COLO829 (cell line): Measurements from ENCODE around the gene VPS29.
"Not testable (repeated sequence)": the region's sequence is repeated elsewhere in the genome, so short reads cannot be mapped to it uniquely, and the experiment has no call there.

ENCODE experiments used
- DNase-seq: peaks from one replicate; pipeline ENCODE4 v3.0.0; 2012; ENCODE audit warnings: low spot score

The VPS29 gene

DNA sequence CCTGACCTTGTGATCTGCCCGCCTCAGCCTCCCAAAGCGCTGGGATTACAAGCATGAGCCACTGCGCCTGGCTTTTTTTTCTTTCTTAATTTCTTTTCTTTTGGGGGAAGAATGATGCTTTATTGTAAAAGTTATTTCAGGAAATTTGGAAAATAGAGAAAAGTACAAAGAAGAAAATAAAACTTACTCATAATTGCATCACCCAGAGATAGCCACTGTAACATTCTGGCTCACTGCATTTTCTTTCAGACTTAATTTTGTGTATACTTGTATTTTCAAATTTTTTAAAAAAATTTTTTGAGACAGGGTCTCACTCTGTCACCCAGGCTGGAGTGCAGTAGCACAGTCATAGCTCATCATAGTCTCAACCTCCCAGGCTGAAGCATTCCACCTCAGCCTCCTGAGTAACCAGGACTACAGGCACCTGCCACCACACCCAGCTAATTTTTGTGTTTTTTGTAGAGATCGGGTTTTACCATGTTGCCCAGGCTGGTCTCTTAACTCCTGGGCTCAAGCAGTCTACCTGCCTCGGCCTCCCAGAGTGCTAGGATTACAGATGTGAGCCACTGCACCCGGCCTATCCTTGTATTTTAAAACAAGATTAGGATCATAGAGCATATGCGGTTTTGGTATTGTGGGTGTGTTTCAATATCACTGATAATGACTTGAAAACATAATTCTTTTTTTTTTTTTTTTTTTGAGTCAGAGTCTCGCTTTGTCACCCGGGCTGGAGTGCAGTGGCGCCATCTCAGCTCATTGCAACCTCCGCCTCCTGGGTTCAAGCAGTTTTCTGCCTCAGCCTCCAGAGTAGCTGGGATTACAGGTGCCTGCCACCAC lies 19.2 kb upstream of the VPS29 start:
- DNase-seq = not testable (repeated sequence)

DNA sequence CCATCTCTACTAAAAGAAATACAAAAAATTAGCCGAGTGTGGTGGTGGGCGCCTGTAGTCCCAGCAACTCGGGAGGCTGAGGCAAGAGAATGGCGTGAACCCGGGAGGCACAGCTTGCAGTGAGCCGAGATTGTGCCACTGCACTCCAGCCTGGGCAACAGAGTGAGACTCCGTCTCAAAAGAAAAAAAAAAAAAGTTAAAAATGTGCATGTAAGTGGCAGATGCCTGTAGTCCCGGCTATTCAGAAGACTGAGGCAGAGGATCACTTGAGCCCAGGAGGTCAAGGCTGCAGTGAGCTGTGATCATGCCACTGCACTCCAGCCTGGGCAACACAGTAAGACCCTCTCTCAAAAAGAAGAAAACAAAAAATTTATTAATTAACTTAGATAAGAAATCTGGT lies 16.1 kb upstream of the VPS29 start:
- DNase-seq = not testable (repeated sequence)

DNA sequence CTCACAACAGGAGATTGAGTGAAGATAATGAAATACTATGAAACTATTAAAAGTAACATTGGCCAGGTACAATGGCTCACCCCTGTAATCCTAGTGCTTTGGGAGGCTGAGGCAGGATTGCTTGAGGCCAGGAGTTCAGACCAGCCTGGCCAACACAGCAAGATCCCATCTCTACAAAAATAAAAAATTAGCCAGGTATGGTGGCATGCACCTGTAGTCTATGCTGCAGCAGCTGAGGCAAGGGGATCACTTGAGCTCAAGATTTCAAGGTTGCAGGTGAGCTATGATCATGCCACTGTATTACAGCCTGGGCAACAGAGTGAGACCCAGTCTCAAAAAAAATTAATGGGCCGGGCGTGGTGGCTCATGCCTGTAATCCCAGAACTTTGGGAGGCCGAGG lies 15.1 kb upstream of the VPS29 start:
- DNase-seq = no peak

DNA sequence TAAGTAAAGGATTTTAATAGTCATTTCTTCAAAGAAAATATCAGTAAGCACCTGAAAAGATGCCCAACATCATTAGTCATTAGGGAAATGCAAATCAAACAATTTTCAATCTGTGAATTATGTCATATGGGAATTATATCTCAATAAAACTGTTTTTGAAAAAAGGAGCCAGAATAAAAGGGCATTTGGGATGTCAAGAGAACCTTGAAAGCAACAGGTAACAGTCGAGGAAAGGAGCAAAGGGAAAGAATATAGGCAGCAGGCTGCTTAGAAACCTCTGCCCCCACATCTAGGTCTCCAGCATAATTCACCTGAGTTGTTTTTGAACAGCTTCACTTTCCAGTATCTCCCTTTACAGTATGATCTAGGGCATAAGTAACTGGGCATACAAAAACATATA lies 12.5 kb upstream of the VPS29 start:
- no peak for DNase-seq

DNA sequence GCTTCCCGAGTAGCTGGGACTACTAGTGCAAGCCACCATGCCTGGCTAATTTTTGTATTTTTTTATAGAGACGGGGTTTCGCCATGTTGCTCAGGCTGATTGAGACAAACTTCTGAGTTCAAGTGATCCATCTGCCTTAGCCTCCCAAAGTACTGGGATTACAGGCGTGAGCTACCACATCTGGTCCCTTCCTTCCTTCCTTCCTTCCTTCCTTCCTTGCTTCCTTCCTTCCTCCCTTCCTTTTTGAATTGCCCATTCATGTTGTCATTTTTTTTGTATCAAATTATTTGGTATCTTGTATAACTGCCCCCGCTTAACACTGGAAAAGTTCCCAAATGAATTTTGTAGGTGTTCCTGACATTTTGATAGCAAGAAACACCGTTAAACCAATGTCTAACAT lies 11.9 kb upstream of the VPS29 start:
- DNase-seq = no peak

DNA sequence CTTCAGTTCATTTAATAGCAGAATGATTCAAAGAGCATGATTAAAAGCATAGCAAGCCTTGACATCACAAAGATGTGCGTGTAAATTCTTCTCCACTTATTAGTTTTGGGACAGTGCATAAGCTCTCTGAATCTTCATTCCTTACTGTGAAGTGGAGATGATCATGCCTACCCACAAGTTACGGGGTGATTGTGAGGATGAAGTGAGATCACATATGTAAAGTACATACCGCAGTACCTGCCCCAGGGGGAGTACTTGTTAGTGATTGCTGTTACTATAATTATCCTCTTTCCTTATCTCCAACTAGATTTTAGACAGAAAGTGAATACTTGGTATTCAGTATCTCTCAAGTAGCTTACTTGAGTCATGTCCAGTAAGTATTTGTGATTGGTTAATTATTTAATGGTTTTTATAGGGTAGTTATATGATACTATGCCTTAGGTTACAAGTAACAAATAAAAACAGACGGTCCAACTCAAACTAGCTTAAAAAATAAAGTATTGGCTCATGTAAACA lies 6.2 kb upstream of the VPS29 start:
- no peak for DNase-seq

DNA sequence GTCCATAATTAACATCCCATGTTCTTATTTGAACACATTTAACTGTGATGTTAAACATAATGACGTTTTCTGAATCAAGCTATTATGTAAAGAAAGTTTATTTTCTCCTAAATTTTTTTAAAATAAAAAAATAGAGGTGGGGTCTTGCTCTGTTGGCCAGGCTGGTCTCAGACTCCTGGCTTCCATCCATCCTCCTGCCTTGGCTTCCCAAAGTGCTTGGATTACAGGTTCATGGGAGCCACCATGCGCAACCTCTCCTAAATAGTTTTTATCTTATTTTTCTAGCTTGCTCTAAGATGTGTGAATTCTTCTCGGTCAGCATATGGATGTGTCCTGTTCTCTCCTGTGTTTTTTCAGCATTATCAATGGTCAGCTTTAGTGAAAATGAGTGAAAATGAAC lies 3.4 kb upstream of the VPS29 start:
- no peak for DNase-seq

DNA sequence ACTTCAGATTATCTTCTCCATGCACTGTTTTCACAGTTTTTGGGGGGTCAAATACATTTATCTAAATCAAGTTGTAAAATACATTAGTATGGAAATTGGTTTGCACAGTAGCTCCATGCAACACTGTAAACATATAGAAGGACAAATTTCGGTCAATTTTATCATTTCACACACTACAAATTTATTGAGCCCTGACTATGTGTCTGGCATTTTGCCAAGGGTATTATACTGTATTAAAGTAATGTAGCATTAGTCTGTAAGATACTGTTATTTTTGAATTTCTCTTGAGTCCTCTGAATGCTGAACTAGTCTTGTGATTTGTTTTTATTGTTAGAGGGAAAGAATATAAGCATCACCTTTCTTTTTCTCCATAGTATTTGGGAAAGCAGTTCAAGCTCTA lies 1.5 kb upstream of the VPS29 start:
- DNase-seq = no peak

DNA sequence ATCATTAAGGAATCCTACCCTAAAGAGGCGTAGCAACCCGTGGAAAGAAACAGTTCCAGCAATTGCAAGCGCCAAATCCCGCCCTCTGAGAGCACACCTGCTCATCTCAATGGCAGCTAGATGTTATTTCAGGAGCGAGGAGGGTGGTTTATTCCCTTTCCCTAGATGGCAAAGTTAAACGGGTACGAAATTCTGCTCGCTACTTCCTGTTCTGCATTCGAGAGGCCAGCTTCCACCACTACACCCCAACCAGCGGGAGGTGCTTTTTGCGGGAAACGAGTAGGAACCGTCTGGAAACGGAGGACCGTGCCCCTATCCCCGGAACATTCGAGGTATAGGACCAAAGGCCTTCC lies 536 bp downstream of the VPS29 start:
- DNase-seq = peak; percentile 35

DNA sequence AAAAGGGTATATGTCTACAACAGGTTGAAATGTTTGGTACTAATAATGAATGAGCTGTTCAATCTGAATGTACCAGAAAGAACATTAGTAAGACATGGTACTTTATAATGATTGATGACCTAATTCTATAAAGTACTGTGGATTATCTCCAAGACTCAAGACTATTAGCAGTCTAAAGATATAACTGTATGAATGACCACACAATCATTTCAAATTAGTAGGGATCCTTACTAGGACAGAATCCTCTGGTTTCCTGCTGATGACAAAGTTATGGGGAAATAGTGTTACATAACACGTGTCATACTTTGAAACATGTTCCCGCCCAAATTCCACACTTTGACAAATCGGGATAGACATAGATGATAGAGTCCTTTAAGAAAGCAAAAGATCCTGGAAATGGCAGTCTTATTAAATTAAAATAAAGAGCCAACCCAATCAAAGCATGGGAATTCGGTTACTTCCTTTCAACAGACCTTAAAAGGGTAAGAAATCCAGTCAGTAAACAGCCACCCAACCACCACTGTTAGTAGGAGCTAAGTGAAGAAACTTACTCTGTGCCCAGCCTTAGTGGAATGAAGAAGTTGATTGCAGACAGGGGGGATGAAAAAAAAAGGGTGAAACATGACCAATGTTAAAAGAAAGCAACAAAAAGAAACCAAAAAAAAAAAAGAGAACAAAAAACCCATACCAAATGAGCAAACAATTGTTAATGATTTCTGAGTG lies 2.8 kb downstream of the VPS29 start:
- DNase-seq = no peak

DNA sequence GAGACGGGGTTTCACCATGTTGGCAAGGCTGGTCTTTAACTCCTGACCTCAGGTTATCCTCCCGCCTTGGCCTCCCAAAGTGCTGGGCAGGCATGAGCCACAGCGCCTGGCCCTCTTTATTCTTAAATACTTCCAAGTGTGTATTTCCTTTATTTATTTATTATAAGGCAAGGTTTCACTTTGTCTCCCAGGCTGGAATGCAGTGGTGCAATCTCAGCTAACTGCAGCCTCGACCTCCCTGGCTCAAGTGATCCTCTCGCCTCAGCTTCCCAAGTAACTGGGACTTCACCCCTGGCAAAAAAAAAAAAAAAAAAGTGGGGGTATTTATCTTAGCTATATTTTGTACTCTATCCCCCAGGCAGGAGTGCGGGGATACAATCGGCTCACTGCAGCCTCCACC lies 26.5 kb downstream of the VPS29 start:
- no peak for DNase-seq

DNA sequence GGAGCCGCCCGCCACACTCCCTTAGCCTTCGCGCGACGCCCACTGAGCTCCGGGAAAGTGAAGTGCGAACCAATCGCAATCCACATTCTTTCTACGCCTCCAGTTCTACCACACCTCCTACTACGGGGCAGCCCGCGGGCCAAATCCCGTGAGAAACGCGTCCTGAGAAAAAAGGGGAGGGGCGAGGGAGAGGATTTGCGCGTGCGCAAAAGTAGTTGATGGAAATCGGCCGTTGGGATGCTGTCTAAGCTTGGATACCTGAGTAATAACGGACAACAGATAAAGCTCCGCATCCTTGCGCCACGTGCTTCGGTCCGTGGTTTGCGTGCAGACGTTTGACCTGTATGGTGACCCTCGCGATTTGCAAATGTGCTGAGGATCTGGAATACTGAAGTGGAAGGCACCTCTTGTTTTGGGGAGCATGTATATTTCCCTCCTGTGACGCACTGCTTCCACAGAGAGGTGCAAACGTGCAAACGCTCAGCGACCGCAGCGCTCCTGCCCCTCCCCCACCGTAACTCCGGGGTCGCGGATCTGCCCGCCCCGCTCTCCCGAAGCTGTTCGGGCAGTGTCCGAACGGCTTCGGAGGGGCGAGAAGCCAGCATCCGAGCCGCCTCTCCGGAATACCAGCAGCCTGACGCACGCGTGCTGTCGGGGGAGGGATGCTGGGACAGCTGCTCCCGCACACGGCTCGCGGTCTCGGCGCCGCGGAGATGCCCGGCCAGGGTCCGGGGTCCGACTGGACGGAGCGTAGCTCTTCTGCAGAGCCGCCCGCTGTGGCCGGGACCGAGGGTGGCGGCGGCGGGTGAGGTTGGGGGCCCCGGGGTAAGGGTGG lies 33.5 kb downstream of the VPS29 start, which contains the start of the genes FAM216A and GPN3:
Gene FAM216A (plus strand): TSS at position 632 of the 835 bp plus-strand sequence. CDS start 31 bp downstream, at position 663.
Gene GPN3 (minus strand): TSS at position 44 of the 835 bp plus-strand sequence. CDS start 54 bp downstream, outside the sequence.
- peak; percentile 96 for DNase-seq

DNA sequence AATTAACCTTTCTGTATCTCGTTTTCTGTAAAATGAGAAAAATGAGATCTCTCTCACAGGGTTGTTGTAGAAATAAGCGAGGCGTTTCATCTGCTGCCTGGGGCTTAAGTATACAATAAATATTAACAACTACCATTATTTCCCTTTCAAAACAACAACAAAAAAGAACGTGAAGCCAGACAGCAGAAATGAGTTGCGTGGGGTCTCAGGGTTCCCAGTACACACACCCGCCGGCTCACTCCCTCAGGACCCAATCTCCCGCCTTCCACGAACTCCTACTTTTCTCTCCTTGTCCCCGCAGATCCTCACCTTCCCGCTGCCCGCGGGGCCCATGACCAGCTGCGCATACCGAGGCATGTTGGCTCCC lies 34.1 kb downstream of the VPS29 start:
- DNase-seq = no peak

DNA sequence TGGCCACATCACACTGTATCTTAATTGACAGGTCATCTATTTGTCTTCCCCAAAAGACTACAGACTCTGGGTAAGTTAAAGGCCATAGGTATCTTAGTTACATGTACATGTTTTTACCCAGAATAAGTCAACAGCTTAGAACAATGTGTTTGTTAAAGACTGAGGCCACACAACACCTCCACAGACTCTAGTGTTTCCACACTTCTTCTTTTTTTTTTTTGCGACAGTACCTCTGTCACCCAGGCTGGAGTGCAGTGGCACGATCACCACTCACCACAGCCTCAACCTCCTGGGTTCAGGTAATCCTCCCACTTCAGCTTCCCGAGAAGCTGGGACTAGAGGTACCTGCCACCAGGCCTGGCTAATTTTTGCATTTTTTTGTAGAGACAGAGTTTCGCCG lies 35.1 kb downstream of the VPS29 start:
- no peak for DNase-seq

DNA sequence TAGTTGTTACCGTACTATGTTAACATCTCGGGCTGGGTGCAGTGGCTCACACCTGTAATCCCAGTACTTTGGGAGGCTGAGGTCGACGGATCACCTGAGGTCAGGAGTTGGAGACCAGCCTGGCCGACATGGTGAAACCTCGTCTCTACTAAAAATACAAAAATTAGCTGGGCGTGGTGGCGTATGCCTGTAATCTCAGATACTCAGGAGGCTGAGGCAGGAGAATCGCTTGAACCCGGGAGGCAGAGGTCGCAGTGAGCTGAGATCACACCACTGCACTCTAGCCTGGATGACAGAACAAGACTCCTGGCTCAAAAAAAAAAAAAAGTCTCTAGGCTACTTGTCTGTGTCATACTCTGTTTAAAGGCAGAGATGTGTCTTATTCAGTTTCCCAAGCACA lies 36.1 kb downstream of the VPS29 start:
- not testable (repeated sequence) for DNase-seq

DNA sequence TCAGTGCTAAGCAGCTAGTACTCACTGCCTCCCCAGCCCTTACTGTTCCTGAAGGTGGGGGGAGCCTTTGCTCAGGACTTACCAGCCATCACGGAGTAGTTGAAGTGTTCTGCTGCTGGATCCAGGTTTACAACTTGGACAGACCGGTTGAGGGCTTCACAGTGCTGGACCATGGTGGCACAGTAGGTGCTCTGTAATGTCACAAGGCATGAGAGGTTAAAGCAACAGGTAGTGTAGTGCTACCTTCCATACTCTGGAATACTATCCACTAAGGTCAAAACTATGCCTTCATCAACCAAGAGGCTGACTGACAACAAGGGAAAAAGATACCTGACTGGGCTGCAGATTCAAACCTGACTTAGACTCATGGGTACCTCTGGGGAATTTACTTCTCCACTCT lies 36.9 kb downstream of the VPS29 start:
- DNase-seq = no peak

DNA sequence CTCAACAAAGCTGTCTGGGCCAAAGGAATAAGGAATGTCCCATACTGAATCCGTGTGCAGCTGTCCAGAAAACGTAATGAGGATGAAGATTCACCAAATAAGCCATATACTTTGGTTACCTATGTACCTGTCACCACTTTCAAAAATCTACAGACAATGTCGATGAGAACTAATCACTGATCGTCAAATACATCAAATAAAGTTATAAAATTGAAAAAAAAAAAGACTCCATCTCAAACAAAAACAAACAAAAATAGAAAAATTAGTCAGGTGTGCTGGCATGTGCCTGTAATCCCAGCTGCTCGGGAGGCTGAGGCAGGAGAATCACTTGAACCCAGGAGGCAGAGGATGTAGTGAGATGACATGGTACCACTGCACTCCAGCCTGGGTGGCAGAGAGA lies 40.7 kb downstream of the VPS29 start:
- DNase-seq = not testable (repeated sequence)

DNA sequence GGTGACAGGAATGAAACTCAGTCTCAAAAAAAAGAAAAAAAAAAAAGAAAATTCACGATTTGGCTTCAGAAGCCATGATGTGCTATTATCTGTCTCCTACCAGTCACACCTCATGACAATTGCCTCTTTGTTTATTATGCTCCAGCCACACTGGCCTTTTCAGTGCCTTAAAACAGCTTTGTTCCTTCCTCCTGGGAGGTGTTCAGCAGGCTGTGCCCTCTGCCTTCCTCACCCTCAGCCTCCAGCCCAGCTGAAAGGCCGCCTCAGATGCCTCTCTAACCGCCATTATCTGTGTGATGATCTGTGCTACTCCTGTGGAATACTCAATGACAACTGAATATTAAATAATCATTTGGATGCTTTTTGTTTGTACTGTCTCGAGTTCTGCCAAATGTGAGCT lies 43.2 kb downstream of the VPS29 start:
- DNase-seq = no peak

DNA sequence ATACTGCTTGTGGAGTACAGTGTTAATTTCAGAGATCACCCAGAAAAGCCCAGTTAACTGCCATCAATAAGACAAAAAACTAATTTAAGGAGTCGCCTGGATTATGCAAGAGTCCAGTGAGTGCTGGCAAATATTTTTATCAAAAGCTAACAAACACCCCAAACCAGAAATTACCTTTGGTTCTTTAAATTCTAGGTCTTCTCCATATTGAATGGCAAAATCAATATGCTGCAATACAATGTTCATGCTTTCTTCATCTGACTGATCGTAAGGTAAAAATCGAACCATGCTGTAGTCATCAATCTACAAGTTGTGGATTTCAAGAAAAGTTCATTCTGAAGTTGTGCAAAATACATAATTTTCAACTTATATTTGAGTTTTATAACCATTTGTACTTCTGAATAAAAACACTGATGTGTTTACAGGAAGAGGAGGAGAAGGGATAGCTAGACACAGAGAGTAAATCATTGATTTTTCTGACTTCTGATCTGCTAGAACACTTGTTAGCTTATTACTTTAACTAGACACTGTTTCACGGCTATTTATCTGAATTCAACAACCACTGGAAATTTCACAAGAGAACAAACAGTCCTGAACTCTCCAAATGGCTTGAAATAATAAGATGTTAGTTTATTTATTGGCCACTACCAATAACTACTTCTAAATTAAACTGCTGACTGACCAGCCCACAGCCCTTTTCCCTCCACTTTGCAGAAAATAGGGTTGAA lies 48.2 kb downstream of the VPS29 start:
- DNase-seq = no peak

DNA sequence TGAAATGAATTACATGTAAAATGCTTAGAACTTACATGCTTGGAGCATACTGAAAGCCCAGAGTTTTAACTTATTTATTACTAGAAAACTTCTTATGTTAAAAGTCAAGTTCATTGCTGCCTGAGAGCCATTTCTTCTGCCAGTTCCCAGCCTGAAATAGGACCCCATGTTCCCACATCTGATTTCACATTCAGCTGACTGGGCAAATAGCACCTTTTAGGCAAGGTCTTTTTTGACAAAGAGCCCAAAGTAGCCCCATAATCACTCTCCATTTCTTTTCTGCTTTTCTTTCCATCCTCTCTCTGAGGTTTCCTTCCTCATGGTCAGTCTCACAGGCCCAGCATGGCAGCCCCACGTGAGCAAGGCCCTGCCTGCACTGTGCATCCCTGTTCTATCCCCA lies 50.6 kb downstream of the VPS29 start:
- DNase-seq = no peak

DNA sequence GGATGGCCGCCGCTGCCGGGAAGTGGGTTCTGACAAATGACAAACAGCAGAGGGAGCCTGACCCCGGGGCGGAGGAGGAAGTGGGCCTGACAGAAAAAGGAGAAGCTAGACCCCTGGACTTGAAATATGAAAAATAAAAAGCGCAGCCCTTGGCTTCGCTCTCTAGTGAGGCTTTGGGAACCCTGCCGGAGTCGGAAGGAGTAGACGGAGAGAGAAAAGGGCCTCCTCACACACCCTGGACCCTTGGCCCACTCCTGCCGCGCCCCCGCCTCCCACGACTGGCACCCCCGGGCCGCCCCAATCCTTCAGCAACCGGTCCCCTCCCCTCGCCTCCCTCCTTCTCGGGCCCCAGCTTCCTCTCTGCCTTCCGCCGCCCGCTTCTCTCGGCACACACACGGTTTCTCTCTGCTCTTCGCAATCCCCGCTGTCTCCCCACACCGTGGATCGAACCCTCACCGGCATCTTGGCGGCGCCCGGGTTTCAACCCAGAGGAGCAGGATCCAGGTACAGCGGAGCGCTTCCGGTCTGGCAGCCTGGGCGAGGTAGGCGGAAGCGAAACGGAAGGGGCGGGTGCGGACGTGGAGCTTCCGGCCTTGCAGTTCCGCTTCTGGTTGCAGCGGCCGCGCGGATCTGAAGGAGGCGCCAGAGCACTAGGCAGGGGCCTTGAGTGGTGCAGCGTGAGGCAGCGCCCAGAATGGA lies 52.0 kb downstream of the VPS29 start, which contains the start of gene ARPC3:
Gene ARPC3 (minus strand): TSS at position 539 of the 699 bp plus-strand sequence. CDS start 77 bp downstream, at position 462.
- DNase-seq = peak; percentile 80
